BE2C (cell line): ENCODE data around the gene GPHB5.
"Not testable (repeated sequence)": the region's sequence is repeated elsewhere in the genome, so short reads cannot be mapped to it uniquely, and the experiment has no call there.

ENCODE experiments used
- DNase-seq: peaks from one replicate; pipeline ENCODE4 v3.0.0-alpha.2; 2020
- H3K27me3 ChIP-seq: fragments of 250-450 bp; sonication (Bioruptor Pico); 2 replicates; pipeline ENCODE4 v1.5.1; 2020; ENCODE audit warnings: mild to moderate bottlenecking
- H3K36me3 ChIP-seq: fragments of 250-450 bp; sonication (Bioruptor Pico); 2 replicates; pipeline ENCODE4 v1.5.1; 2020; ENCODE audit warnings: mild to moderate bottlenecking
- H3K4me1 ChIP-seq: fragments of 250-450 bp; sonication (Bioruptor Pico); 2 replicates; pipeline ENCODE4 v1.5.1; 2020
- H3K4me3 ChIP-seq: 2 replicates; pipeline ENCODE4 v1.5.1; 2011; ENCODE audit warnings: low read depth, low read length
- H3K9me3 ChIP-seq: fragments of 250-450 bp; sonication (Bioruptor Pico); 2 replicates; pipeline ENCODE4 v1.5.1; 2020
- TF ChIP-seq, protein P1 (sequence below): IDR thresholded peaks from 2 replicates; pipeline ENCODE4 v1.5.1; 2012; ENCODE audit warnings: mild to moderate bottlenecking, low read depth, low read length

GPHB5 gene

DNA sequence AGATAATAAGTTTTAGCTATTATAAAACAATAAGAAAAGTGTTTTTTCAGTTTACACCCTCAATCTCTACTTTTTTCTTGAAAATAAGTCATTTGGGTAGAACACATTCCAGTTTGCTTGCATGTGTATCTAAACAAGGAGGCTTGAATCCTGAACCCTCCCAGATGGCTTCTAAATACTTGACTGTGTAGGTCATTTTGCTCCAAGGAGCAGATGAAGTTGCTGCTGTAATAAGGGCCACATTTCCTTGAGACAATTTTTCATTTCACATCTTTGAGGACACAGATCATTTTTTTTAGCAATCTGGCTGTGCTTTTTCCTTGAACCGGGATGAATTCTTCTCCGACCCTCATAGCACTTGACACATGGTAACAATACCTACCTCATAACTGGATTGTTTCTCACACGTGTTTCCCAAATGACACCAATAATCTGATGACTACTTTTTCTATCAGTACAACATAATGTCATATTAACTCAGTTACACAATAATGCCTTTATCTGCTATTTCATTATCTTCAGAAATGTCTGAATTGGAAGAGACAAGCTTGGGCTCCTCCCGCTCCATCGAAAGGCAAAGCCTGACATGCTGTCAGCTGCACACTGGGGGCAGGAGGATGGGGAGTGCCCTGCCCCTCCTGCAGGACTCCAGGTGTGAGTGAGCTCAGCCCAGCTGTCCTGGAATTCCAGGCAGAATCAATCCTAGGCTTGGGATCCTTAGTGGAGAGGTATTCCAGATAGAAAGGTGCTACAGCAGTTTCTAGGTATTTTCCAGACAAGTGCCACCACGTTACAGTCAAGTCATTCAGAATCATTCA is 30.9 kb downstream of the GPHB5 start:
- Histone ChIP-seq H3K9me3 (no peaks in the 10 kb centered on the region), H3K4me3 (no peak overlapping the region), H3K4me1 (no peaks in the 10 kb centered on the region), H3K36me3 (no peaks in the 10 kb centered on the region), H3K27me3 (peaks cover 59% of the 10 kb centered on the region)
- TF ChIP-seq, protein P1, sequence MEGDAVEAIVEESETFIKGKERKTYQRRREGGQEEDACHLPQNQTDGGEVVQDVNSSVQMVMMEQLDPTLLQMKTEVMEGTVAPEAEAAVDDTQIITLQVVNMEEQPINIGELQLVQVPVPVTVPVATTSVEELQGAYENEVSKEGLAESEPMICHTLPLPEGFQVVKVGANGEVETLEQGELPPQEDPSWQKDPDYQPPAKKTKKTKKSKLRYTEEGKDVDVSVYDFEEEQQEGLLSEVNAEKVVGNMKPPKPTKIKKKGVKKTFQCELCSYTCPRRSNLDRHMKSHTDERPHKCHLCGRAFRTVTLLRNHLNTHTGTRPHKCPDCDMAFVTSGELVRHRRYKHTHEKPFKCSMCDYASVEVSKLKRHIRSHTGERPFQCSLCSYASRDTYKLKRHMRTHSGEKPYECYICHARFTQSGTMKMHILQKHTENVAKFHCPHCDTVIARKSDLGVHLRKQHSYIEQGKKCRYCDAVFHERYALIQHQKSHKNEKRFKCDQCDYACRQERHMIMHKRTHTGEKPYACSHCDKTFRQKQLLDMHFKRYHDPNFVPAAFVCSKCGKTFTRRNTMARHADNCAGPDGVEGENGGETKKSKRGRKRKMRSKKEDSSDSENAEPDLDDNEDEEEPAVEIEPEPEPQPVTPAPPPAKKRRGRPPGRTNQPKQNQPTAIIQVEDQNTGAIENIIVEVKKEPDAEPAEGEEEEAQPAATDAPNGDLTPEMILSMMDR = no peak
- no peak for DNase-seq

GRCh38 chr14:63286071-63286470 is 32.7 kb downstream of the GPHB5 start:
- no peak for DNase-seq
- Histone ChIP-seq H3K4me3 (no peak overlapping the region), H3K36me3 (no peaks in the 10 kb centered on the region), H3K9me3 (no peaks in the 10 kb centered on the region), H3K4me1 (no peaks in the 10 kb centered on the region), H3K27me3 (peaks cover 67% of the 10 kb centered on the region)
- TF ChIP-seq, protein P1 = no peak

- DNase-seq = no peak
- H3K36me3 ChIP-seq = no peaks in the 10 kb centered on the region
- H3K4me1 ChIP-seq = no peaks in the 10 kb centered on the region
- TF ChIP-seq, protein P1 = no peak
- peaks cover 56% of the 10 kb centered on the region for H3K27me3 ChIP-seq
- H3K4me3 ChIP-seq = no peak overlapping the region
- H3K9me3 ChIP-seq = no peaks in the 10 kb centered on the region
These were observed 34.9 kb downstream of the GPHB5 start for GRCh38 chr14:63283884-63284248.

DNA sequence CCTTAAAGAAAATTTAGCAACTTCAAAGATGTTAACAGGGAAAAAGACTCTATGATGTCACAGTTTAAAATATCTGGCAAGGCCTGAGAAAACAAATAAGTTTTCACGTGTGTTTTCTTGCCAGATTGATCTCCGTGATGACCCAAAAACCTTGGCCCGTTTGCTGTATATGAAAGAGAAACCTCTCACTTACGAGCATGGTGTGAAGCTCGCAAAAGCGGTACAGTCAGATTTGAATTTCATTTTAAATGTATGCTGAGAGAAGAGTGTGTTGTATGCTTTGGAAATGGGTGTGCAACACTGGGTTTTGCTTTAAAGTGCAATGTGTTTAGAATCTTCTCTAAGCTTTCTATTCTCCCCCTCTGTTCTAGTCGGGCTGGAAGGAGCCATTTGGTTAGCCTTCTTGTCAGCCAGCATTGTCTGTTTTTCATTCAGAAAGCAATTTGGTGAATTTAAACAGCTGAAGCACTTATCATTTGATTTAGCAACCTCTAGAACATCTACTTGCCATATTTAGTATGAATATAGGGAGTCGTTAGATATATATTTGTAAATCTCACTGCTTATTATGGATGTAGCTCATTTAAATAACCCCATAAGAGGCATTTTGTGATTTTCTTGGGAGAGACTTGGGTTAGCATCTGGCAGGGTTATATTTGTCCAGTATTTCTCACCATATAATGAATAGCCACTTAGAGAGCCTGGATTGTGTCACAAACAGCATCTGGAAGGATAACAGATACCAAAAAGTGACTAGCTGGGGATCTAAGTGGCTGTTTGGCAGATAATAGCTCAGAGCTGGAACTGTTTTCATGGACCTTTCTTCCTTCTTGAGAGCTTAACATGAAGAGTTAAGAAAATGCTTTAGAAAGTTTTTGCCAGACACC is 35.5 kb downstream of the GPHB5 start:
- Histone ChIP-seq H3K4me3 (no peak overlapping the region), H3K9me3 (no peaks in the 10 kb centered on the region), H3K27me3 (peaks cover 56% of the 10 kb centered on the region), H3K4me1 (no peaks in the 10 kb centered on the region), H3K36me3 (no peaks in the 10 kb centered on the region)
- no peak for DNase-seq
- TF ChIP-seq, protein P1 = no peak

- not testable (repeated sequence) for DNase-seq, H3K4me3 ChIP-seq, H3K36me3 ChIP-seq, H3K9me3 ChIP-seq, H3K4me1 ChIP-seq
- peaks cover 31% of the 10 kb centered on the region for H3K27me3 ChIP-seq
These were observed 38.8 kb downstream of the GPHB5 start for GRCh38 chr14:63279933-63280332.

- no peak for DNase-seq
- Histone ChIP-seq H3K9me3 (no peaks in the 10 kb centered on the region), H3K36me3 (no peaks in the 10 kb centered on the region), H3K27me3 (peaks cover 9% of the 10 kb centered on the region), H3K4me1 (no peaks in the 10 kb centered on the region), H3K4me3 (no peak overlapping the region)
- TF ChIP-seq, protein P1 = no peak
These were observed 41.0 kb downstream of the GPHB5 start for GRCh38 chr14:63277591-63278183.
